NCI-H2171 treated with DMSO at 0.1 percent for 48 hours (cell line): Measurements from ENCODE around the gene TSHZ2.

Experiments used
- DNase-seq: peaks from one replicate; lab custom pipeline; 2025; lab: John Stamatoyannopoulos, UW

Gene TSHZ2

DNA sequence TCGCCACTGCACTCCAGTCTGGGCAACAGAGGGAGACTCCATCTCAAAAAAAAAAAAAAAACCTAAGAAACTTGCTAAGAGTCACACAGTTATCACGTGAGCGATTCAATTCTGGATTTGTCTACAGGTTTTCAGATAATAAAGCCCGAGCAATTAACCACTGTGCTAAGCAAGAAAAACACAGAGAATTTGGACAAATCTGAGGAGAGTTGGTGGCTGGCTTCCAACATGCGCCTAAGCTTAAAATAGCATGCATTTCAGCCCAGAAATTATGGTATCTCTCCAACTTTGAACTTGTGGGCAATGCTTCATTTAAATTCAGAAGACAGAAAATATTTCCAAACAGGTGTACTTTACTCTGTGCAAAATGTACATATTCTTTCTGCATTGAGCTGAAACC is 232.9 kb downstream of the TSHZ2 start:
- DNase-seq = no peak

DNA sequence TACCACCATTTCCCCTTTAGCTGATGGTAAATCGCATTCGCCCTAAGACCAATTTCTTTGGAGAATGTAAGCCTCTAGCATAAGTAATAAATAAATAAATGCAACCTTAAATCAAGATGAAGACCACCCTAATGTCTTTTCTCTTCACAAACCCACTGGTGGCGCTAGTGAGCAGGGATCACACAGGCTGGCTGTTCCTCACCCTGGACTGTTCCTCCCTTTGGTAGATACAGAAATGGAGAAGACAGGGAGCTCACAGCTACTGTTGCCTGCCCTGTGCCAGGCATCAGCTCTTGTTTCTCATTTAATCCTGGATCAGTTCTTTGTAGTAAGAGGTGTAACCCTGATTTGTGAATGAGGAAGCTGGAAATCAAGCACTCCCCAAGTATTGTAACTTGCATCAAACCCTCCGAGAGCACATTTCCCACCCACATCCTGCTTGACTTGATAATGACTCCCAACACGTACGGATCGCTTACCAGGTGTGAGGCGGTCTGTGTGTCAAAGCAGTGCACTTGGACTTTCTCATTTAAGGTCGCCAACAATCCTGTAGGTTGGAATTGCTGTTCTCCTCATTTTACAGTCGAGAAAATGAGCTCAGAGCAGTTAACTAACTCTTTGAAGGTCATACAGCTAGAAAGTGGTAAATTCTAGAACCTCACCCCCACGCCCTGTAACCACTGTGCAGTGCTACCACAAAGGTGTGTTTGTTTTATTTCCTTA is 236.1 kb downstream of the TSHZ2 start:
- no peak for DNase-seq

GRCh38 chr20:53210041-53210440 is 237.9 kb downstream of the TSHZ2 start:
- no peak for DNase-seq

DNA sequence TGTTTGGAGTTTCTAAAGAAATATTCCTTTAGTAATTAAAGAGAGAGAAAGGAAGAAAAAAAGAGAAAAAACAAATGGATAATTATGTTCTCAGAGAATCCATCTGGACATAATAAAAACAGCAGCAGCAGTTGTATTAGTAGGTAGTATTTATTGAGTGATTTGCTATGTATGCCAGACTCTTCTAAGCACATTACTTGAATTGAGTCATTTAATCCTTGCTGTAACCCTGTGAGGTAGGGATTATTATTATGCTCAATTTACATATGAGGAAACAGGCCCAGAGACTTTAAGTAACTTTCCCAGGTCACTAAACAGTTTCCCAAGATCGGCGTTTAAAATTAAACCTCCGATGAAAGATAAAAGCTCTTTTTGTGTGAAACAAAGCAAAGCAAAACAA is 238.8 kb downstream of the TSHZ2 start:
- no peak for DNase-seq

DNA sequence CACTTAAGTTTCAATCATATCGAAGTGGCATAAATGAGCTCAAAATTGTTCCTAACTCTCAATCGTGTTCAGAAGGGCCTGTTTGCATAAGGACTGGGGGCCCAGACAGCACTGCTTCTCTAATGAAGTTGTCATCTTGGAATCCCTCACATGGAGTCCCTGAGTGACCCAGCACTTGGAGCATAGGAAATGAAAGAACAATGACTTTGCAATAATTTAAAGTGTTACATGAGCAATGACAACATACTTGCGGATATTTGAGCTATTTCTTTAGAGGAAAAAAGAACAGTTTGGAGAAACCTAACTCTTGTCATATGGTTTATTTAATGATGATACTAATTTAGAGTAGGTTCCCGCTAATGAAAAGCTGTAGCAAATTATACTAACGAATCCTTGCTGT is 239.9 kb downstream of the TSHZ2 start:
- DNase-seq = no peak

DNA sequence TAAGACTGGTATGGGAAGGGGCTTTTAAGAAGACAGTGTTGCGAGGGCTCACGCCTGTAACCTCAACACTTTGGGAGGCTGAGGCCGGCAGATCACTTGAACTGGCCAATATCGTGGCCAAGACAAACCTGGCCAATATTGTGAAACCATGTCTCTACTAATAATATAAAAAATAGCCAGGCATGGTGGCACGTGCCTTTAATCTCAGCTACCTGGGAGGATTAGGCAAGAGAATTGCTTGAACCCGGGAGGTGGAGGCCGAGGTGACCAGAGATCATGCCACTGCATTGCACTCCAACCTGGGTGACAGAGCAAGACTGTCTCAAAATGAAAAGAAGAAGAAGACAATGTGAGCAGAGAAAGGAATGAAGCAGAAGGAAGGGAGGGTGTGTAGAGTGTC is 242.2 kb downstream of the TSHZ2 start:
- DNase-seq = no peak

DNA sequence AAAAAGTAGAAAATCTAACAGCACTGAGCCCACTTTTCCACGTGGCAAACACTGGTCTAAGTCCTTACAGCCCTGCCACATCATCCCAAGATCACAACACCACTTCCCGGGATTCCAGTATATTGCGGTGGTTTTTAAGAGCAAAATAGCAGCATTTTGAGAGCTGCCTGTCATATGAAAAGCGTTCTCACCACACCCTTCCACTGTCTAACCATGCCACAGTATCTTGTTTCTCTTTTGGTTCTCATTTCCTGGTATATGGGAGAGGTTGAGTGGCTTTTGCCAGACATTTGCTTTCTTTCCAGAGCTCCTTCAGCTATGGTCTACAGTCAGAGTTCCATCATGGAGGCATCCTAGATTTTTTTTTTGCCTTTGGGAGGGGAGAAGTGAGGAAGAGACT is 243.0 kb downstream of the TSHZ2 start:
- DNase-seq = no peak

GRCh38 chr20:53216478-53216855 is 244.3 kb downstream of the TSHZ2 start:
- no peak for DNase-seq

- DNase-seq = peak; percentile 46
These were observed 244.9 kb downstream of the TSHZ2 start for GRCh38 chr20:53216856-53217576.

GRCh38 chr20:53220482-53221307 is 248.5 kb downstream of the TSHZ2 start:
- DNase-seq = peak; percentile 5

- DNase-seq = no peak
These were observed 249.6 kb downstream of the TSHZ2 start for GRCh38 chr20:53221731-53222130.

GRCh38 chr20:53222416-53222815 is 250.3 kb downstream of the TSHZ2 start:
- DNase-seq = no peak

DNA sequence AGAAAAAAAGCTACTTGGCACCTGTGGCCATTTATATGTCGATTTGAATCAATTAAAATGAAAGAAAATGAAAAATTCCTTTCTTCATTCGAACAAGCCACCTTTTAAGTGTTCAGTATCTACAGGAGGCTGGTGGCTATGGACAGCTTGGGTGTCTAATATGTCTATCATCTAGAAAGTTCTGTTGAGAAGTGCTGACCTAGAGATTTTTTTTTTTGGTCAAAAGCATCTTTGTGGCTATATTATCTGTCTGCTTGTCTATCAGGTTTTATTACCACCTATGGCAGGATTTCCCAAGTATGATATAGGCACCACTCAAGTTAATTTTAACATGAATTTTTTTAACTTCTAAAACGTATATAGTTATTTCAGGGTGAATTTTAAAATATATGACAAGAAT is 250.8 kb downstream of the TSHZ2 start:
- no peak for DNase-seq

- no peak for DNase-seq
These were observed 251.5 kb downstream of the TSHZ2 start for GRCh38 chr20:53223626-53224172.

DNA sequence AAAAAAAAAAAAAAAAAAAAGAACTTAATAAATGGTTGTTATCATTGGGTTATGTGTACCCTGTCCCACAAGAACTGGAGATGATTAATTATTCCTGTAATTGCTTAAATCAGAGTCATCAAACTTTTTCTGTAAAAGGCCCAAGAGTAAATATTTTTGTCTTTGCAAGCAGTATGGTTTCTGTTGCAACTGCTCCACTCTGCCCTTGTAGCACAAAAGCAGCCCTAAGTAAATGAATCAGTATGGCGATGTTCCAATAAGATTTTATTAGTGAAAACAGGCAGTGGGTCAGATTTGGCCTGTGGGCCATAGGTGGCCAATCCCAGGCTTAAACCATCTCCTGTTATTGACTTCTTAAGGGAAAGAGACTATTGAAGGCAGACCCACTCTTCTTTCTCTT is 252.7 kb downstream of the TSHZ2 start:
- DNase-seq = no peak

- no peak for DNase-seq
These were observed 254.7 kb downstream of the TSHZ2 start for GRCh38 chr20:53226826-53227225.

DNA sequence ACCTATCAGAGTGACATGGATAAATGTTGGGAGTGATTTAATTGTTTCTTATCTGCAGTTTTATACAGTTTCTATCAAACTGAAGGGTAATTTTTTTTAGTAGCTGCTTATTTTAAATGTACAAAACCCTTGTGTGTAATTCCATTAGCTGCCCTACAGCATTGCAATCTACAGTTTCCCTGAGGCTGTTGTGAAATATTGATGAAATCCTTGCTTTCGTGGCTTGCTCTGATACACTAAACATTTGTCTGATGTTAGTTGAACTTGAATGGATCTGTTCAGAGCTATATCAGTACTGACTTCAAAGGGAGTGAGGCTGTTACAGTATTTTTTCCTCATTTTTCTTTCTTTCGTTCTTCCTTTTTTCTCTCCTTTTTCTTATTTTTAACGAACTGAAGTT is 255.4 kb downstream of the TSHZ2 start:
- DNase-seq = no peak

DNA sequence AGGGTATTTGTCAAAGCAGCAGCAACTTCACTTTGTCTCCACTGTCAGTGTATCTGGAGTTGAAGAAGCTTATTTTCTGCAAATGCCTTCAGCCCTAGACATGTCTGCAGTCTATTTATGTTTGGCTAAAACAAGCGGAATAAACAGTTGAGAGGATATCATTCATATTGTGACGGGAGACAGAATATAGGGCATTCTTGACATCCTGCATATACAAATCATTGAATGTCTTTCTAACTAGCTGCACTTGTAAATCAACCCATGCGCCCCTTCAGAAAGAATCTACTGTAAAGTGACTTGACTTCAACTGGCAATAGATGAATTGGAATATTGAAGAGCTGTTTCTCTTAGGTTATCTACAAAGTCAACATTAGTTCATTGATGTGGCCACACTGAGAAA is 258.9 kb downstream of the TSHZ2 start:
- no peak for DNase-seq

GRCh38 chr20:53237461-53237860 is 265.3 kb downstream of the TSHZ2 start:
- no peak for DNase-seq

DNA sequence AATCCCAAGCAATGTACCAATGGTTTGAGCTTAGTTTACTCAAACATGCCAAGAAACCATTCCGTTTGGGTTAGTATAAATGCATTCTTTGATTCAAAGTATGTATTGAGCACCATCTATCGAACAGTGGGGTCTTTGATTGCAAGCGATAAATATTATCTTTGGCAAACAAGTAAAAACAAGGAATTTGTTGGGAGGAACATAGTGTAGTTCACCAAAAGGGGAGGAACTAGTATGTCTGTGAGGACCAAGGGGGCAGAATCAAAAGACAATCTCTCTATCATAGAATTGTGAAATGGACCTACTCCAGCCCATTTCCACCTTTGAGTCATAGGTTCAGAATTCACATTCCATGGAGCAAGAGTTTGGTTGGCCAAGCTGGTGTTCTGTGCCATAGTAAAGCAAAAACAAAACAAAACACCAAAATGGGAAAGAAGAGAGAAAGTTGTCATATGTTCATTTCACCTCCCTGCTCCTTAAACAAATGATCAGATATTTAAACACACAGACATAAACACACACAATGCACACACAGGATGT is 266.0 kb downstream of the TSHZ2 start:
- no peak for DNase-seq

DNA sequence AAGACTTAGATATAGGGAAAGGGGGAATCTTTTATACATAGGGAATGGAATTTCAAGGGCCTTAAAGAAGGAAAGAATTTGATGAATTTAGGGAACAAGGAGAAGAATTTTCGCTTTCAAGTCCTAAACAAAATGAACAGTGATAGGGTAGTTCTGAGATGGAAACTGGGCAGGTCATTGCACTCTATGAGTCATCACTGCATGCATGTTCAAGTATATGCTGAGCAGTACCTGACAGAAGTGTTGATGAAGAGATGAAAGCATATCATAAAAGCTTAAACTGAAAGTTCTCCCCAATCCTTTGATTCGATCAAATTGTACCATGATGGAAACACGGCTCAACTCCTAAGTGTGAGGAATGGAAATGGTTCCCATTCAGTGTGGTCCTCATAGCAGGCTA is 271.0 kb downstream of the TSHZ2 start:
- no peak for DNase-seq

- DNase-seq = no peak
These were observed 272.6 kb downstream of the TSHZ2 start for GRCh38 chr20:53244711-53245110.
